ENCODE results near the gene AFF3.

AFF3 gene

DNA sequence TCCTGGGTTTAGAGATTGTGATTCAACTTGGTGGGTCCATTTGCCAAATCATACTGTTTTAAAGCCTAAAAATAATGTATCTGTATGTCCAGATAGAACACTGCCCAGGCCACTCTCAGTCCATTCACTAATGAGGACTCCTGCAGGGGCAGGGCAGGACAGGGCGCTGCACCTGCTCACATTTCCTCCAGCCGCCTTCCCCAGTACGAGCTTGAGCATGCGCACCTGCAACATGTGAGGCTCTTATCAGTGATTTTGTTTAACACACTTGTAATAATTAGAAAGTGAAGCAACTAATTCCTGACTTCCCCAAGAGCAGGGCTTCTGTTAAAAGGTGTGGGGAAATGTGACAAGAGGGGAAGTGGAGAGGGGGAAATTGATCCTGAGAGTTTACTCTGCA lies 89.7 kb downstream of the AFF3 start:
- H3K27ac ChIP-seq (ENCODE audit: low read depth, low read length) = no peak overlapping the region
- H3K36me3 ChIP-seq (ENCODE audit: control insufficient read depth in 5 of 5, insufficient read depth in 5 of 5, low read length in 5 of 5) = peaks cover 0 to 2% (median 0%) of the 10 kb centered on the region in 5 donors
- no peak overlapping the region for H3K9ac ChIP-seq (ENCODE audit: low read length in 5 of 5)
- H3K9me3 ChIP-seq (ENCODE audit: control insufficient read depth in 5 of 5, low read length in 5 of 5) = no peaks in the 10 kb centered on the region
- H3K27me3 ChIP-seq (ENCODE audit: control insufficient read depth in 5 of 5, insufficient read depth in 4 of 5, low read length in 5 of 5) = no peaks in the 10 kb centered on the region
- H3K4me1 ChIP-seq (ENCODE audit: control insufficient read depth in 5 of 5, insufficient read depth in 5 of 5, low read length in 5 of 5) = peaks cover 0 to 3% (median 0%) of the 10 kb centered on the region in 5 donors
- H3K4me3 ChIP-seq (ENCODE audit: low read depth in 1 of 5, low read length in 5 of 5) = no peak overlapping the region

DNA sequence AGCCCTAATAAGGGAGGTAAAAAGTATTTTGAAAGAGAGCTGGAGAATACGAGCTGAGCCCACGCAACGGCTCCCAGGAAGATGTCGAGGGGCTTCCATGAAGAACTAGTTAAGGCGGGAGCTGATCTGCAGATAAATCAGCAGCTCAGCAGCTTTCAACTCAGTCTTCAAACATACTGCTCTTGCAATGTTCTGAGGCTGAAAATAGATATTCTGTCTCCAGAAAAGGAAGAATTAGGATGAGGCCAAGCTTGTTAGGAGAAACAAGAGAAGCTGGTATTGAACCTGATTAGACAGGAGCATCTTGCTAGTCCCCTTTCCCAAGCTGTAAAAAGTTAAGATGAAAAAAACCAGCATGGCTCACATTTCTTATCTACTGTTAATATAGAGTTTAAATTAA lies 91.1 kb downstream of the AFF3 start:
- no peak overlapping the region for H3K27ac ChIP-seq (ENCODE audit: low read depth, low read length)
- H3K4me3 ChIP-seq (ENCODE audit: low read depth in 1 of 5, low read length in 5 of 5) = no peak overlapping the region
- no peaks in the 10 kb centered on the region for H3K4me1 ChIP-seq (ENCODE audit: control insufficient read depth in 5 of 5, insufficient read depth in 5 of 5, low read length in 5 of 5)
- no peak overlapping the region for H3K9ac ChIP-seq (ENCODE audit: low read length in 5 of 5)
- peaks cover 0 to 2% (median 0%) of the 10 kb centered on the region in 5 donors for H3K36me3 ChIP-seq (ENCODE audit: control insufficient read depth in 5 of 5, insufficient read depth in 5 of 5, low read length in 5 of 5)
- H3K9me3 ChIP-seq (ENCODE audit: control insufficient read depth in 5 of 5, low read length in 5 of 5) = no peaks in the 10 kb centered on the region
- no peaks in the 10 kb centered on the region for H3K27me3 ChIP-seq (ENCODE audit: control insufficient read depth in 5 of 5, insufficient read depth in 4 of 5, low read length in 5 of 5)

DNA sequence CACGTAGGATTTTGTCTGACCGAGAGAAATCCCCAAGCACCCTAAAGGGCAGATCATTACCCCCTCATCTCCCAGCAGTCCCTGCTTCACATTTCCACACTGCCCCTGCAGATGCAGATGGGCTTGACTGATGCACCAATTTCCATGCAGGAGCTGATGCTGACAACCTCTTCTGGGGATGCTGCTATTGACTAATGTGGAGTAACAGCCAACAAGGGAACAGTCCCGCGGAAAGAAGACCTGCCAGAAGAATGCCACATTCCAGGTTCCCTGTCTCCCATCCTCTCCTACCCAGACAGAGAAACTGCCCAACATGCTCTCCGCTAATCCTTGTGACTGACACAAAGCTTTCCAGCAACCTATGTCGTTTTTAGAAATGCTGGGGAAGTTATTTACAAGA lies 91.7 kb downstream of the AFF3 start:
- Histone ChIP-seq H3K9ac (ENCODE audit: low read length in 5 of 5) (no peak overlapping the region), H3K27ac (ENCODE audit: low read depth, low read length) (no peak overlapping the region), H3K4me1 (ENCODE audit: control insufficient read depth in 5 of 5, insufficient read depth in 5 of 5, low read length in 5 of 5) (no peaks in the 10 kb centered on the region), H3K4me3 (ENCODE audit: low read depth in 1 of 5, low read length in 5 of 5) (no peak overlapping the region), H3K27me3 (ENCODE audit: control insufficient read depth in 5 of 5, insufficient read depth in 4 of 5, low read length in 5 of 5) (no peaks in the 10 kb centered on the region), H3K9me3 (ENCODE audit: control insufficient read depth in 5 of 5, low read length in 5 of 5) (no peaks in the 10 kb centered on the region), H3K36me3 (ENCODE audit: control insufficient read depth in 5 of 5, insufficient read depth in 5 of 5, low read length in 5 of 5) (peaks cover 0 to 2% (median 0%) of the 10 kb centered on the region in 5 donors)

DNA sequence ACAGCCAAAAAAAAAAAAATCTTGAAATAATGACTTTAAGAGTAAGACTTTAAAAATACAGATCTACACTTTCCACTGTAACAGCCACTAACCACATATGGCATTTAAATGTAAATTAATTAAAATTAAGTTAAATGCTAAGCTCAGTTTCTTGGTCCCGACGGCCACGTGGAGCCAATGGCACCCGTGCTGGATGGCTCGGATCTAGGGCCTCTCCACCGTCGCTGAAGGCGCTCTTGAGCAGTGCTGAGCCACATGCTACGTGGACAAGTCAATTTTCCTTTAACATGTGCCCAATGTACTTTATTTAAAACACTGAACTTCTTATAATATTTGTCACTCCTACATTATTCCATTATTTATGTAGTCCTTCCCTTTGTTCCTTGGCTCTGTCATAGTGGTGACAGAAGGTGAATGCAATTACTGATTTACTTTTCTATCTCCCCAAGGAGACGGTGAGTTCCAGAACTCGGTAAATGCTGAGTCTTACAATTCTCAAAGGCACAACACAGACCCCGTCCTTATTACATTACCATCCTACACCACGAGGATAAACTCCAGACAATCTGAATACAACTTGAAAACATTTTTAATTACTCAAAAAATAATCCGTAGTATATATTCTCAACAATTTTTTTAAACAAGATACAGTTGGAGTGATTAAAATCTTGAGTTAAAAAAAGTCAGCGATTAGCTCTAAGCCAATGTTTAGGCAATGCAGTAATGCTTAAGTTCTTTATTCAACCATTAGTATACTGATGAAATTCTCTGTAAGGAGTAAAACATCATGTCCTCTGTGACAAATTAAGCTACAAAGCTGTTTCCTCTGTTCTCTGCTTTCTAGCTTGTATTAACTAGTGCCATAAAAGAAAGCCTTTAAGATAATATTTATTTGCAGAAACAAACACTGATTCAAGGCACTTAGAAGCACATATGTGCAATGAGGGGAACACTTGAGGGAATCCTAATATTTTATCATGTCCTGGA lies 95.1 kb downstream of the AFF3 start:
- Histone ChIP-seq H3K27ac (ENCODE audit: low read depth, low read length) (no peak overlapping the region), H3K9me3 (ENCODE audit: control insufficient read depth in 5 of 5, low read length in 5 of 5) (no peaks in the 10 kb centered on the region), H3K9ac (ENCODE audit: low read length in 5 of 5) (no peak overlapping the region), H3K27me3 (ENCODE audit: control insufficient read depth in 5 of 5, insufficient read depth in 4 of 5, low read length in 5 of 5) (no peaks in the 10 kb centered on the region), H3K4me3 (ENCODE audit: low read depth in 1 of 5, low read length in 5 of 5) (no peak overlapping the region), H3K4me1 (ENCODE audit: control insufficient read depth in 5 of 5, insufficient read depth in 5 of 5, low read length in 5 of 5) (peaks cover 0 to 10% (median 0%) of the 10 kb centered on the region in 5 donors), H3K36me3 (ENCODE audit: control insufficient read depth in 5 of 5, insufficient read depth in 5 of 5, low read length in 5 of 5) (peaks cover 0 to 2% (median 0%) of the 10 kb centered on the region in 5 donors)

DNA sequence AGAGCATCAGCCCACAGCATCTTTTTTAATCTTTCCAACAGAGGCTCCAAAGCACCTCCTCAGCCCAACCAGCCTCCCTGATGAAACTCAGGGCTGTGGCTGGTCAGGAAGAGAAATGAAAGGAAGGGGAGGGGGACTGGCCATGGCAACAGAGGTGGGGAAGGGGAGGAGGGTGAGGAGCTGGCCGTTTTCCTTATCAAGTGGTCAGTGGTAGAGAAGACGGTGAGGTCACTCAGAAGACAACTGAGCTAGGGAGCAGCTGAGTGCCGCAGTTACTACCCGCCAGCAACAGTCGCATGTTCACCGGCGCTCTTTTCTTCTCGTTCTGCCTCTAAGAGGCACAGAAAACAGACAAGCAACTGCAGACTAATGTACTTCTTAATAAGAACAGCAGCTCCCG lies 97.4 kb downstream of the AFF3 start:
- H3K9me3 ChIP-seq (ENCODE audit: control insufficient read depth in 5 of 5, low read length in 5 of 5) = no peaks in the 10 kb centered on the region
- H3K9ac ChIP-seq (ENCODE audit: low read length in 5 of 5) = no peak overlapping the region
- peaks cover 0 to 2% (median 0%) of the 10 kb centered on the region in 5 donors for H3K36me3 ChIP-seq (ENCODE audit: control insufficient read depth in 5 of 5, insufficient read depth in 5 of 5, low read length in 5 of 5)
- H3K4me1 ChIP-seq (ENCODE audit: control insufficient read depth in 5 of 5, insufficient read depth in 5 of 5, low read length in 5 of 5) = peaks cover 0 to 13% (median 0%) of the 10 kb centered on the region in 5 donors
- H3K4me3 ChIP-seq (ENCODE audit: low read depth in 1 of 5, low read length in 5 of 5) = no peak overlapping the region
- no peaks in the 10 kb centered on the region for H3K27me3 ChIP-seq (ENCODE audit: control insufficient read depth in 5 of 5, insufficient read depth in 4 of 5, low read length in 5 of 5)
- no peak overlapping the region for H3K27ac ChIP-seq (ENCODE audit: low read depth, low read length)

DNA sequence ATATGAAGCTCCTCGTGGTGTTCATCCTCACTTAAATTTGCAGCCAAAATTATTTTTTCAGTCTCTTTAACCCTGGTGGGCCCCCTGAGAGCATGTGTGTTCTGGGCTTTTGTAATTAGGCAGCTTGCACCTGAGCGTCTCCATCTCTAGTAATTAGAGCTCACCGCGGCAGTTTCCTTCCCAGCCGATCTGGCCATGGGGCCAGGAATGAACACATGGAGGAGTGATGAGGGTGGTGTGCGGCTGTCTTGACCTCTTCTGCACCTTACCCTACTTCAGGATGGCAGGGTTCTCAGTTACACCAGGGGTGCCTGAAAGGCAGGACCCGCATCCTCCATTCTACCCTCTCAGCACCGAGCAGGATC lies 98.5 kb downstream of the AFF3 start:
- Histone ChIP-seq H3K27me3 (ENCODE audit: control insufficient read depth in 5 of 5, insufficient read depth in 4 of 5, low read length in 5 of 5) (no peaks in the 10 kb centered on the region), H3K9me3 (ENCODE audit: control insufficient read depth in 5 of 5, low read length in 5 of 5) (no peaks in the 10 kb centered on the region), H3K36me3 (ENCODE audit: control insufficient read depth in 5 of 5, insufficient read depth in 5 of 5, low read length in 5 of 5) (peaks cover 0 to 2% (median 0%) of the 10 kb centered on the region in 5 donors), H3K4me1 (ENCODE audit: control insufficient read depth in 5 of 5, insufficient read depth in 5 of 5, low read length in 5 of 5) (peaks cover 0 to 13% (median 0%) of the 10 kb centered on the region in 5 donors), H3K4me3 (ENCODE audit: low read depth in 1 of 5, low read length in 5 of 5) (no peak overlapping the region), H3K9ac (ENCODE audit: low read length in 5 of 5) (no peak overlapping the region), H3K27ac (ENCODE audit: low read depth, low read length) (no peak overlapping the region)

DNA sequence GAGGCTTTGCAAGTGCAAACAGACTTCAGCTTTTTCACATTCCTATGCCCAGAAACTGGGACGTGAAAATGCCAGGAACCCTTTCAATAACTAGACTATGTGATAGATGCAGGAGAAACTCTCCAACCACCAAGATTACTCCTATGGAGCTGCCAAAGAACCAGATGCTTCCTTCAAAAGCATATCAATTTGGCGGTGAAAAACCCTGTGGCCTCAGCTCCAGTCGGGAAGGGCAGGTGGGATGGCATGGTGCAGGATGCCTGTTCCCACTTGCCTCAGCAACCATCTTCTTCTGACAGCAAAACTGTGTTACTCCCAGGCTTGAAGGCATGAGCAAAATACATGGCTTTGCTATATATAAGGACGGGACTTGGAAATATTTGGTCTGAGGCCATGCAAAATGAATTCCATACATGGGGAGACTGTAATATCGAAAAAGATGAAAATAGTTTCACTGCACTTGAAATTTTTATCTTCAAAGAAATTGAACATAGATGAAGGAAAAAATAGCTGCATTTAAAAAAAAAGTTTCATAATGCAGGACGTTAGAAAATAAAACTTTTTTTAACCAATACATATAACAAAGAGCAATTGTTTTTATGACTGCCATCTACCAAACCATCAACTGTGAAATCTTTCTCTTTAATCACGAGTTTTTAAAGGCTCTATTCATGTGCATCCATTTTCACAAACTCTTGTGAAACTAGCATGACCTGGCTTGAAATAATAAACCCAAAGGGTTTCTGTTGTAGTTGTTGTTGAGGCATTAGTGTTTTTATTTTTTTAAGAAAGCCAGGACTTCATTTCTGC lies 99.1 kb downstream of the AFF3 start:
- H3K27me3 ChIP-seq (ENCODE audit: control insufficient read depth in 5 of 5, insufficient read depth in 4 of 5, low read length in 5 of 5) = no peaks in the 10 kb centered on the region
- H3K4me3 ChIP-seq (ENCODE audit: low read depth in 1 of 5, low read length in 5 of 5) = no peak overlapping the region
- H3K4me1 ChIP-seq (ENCODE audit: control insufficient read depth in 5 of 5, insufficient read depth in 5 of 5, low read length in 5 of 5) = peaks cover 0 to 13% (median 0%) of the 10 kb centered on the region in 5 donors
- no peaks in the 10 kb centered on the region for H3K9me3 ChIP-seq (ENCODE audit: control insufficient read depth in 5 of 5, low read length in 5 of 5)
- H3K9ac ChIP-seq (ENCODE audit: low read length in 5 of 5) = no peak overlapping the region
- H3K36me3 ChIP-seq (ENCODE audit: control insufficient read depth in 5 of 5, insufficient read depth in 5 of 5, low read length in 5 of 5) = peaks cover 0 to 2% (median 0%) of the 10 kb centered on the region in 5 donors
- no peak overlapping the region for H3K27ac ChIP-seq (ENCODE audit: low read depth, low read length)

DNA sequence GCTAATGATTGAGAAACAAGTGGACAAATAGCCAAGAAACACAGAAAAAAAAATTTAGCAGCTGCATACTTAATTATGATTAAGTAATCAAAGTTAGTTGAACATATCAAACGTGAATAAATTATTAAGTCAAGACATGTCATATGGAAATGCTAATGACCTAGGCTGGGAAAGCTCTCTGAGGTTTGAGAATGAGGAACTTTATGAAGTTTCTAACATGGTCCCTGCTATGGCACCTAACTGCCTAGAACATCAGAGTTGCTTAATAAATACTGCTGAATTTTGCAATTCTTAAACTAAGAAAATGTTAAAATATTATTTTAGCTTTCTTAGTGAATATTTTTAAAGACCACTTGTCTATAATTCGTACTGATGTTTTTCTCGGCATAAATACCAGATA lies 99.8 kb downstream of the AFF3 start:
- H3K4me3 ChIP-seq (ENCODE audit: low read depth in 1 of 5, low read length in 5 of 5) = no peak overlapping the region
- no peaks in the 10 kb centered on the region for H3K27me3 ChIP-seq (ENCODE audit: control insufficient read depth in 5 of 5, insufficient read depth in 4 of 5, low read length in 5 of 5)
- peaks cover 0 to 13% (median 0%) of the 10 kb centered on the region in 5 donors for H3K4me1 ChIP-seq (ENCODE audit: control insufficient read depth in 5 of 5, insufficient read depth in 5 of 5, low read length in 5 of 5)
- peaks cover 0 to 2% (median 0%) of the 10 kb centered on the region in 5 donors for H3K36me3 ChIP-seq (ENCODE audit: control insufficient read depth in 5 of 5, insufficient read depth in 5 of 5, low read length in 5 of 5)
- no peaks in the 10 kb centered on the region for H3K9me3 ChIP-seq (ENCODE audit: control insufficient read depth in 5 of 5, low read length in 5 of 5)
- H3K9ac ChIP-seq (ENCODE audit: low read length in 5 of 5) = no peak overlapping the region
- H3K27ac ChIP-seq (ENCODE audit: low read depth, low read length) = no peak overlapping the region

DNA sequence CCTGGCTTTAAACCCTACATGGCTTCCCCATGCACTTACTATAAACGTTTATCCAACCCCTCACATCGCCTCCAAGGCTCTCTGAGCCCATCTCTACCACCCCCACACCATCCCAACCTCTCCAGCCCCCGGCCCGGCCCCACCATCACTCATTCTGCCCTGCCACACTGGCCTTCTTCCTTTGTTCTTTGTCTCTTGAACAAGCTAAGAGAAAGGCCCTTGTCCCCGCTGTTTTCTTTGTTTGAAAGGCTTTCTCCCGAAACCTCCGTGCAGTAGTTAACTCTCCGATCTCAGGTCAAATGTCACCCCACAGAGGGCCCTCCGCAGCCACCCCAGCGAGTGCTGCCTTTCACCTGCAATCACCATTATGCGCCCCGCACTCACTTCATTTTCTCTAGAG lies 100.4 kb downstream of the AFF3 start:
- H3K4me1 ChIP-seq (ENCODE audit: control insufficient read depth in 5 of 5, insufficient read depth in 5 of 5, low read length in 5 of 5) = peaks cover 0 to 13% (median 0%) of the 10 kb centered on the region in 5 donors
- no peak overlapping the region for H3K4me3 ChIP-seq (ENCODE audit: low read depth in 1 of 5, low read length in 5 of 5)
- H3K36me3 ChIP-seq (ENCODE audit: control insufficient read depth in 5 of 5, insufficient read depth in 5 of 5, low read length in 5 of 5) = peaks cover 0 to 2% (median 0%) of the 10 kb centered on the region in 5 donors
- H3K27ac ChIP-seq (ENCODE audit: low read depth, low read length) = no peak overlapping the region
- no peaks in the 10 kb centered on the region for H3K27me3 ChIP-seq (ENCODE audit: control insufficient read depth in 5 of 5, insufficient read depth in 4 of 5, low read length in 5 of 5)
- H3K9me3 ChIP-seq (ENCODE audit: control insufficient read depth in 5 of 5, low read length in 5 of 5) = no peaks in the 10 kb centered on the region
- no peak overlapping the region for H3K9ac ChIP-seq (ENCODE audit: low read length in 5 of 5)

DNA sequence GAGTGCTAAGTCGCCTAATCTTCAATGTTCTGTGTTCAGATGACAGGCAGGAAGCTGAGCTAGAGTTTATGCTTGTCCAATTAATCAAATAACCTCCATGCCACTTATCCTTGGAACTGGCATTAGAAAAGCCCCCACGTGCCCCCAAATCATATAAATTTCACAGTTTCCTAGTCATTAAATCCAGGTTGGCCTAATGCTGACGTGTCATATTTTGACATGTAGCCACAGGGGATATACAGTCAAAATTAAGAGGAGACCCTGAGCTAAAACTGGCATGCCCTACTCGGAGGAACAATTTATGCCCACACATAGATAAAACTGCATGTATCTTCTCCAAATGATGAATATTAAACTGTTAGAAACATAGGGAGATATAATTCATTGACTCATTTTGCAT lies 101.0 kb downstream of the AFF3 start:
- H3K9me3 ChIP-seq (ENCODE audit: control insufficient read depth in 5 of 5, low read length in 5 of 5) = no peaks in the 10 kb centered on the region
- H3K27ac ChIP-seq (ENCODE audit: low read depth, low read length) = no peak overlapping the region
- no peak overlapping the region for H3K4me3 ChIP-seq (ENCODE audit: low read depth in 1 of 5, low read length in 5 of 5)
- H3K36me3 ChIP-seq (ENCODE audit: control insufficient read depth in 5 of 5, insufficient read depth in 5 of 5, low read length in 5 of 5) = peaks cover 0 to 2% (median 0%) of the 10 kb centered on the region in 5 donors
- no peaks in the 10 kb centered on the region for H3K27me3 ChIP-seq (ENCODE audit: control insufficient read depth in 5 of 5, insufficient read depth in 4 of 5, low read length in 5 of 5)
- peaks cover 0 to 13% (median 0%) of the 10 kb centered on the region in 5 donors for H3K4me1 ChIP-seq (ENCODE audit: control insufficient read depth in 5 of 5, insufficient read depth in 5 of 5, low read length in 5 of 5)
- no peak overlapping the region for H3K9ac ChIP-seq (ENCODE audit: low read length in 5 of 5)

Data from subcutaneous abdominal adipose tissue (tissue), 5 donors.